Muscle layer of duodenum (tissue), 2 donors: ENCODE measurements around the gene CDK4.
"Not testable (repeated sequence)": the region's sequence is repeated elsewhere in the genome, so short reads cannot be mapped to it uniquely, and the experiment has no call there.

Experiments
- H3K27ac ChIP-seq: one replicate; pipeline ENCODE4 v1.7.0; 2013; ENCODE audit warnings: mild to moderate bottlenecking, low read length
- H3K27me3 ChIP-seq: one replicate; pipeline ENCODE4 v1.7.0; 2013; ENCODE audit warnings: low read depth, mild to moderate bottlenecking, control low read depth, low read length
- H3K36me3 ChIP-seq, 2 donors: one replicate each; pipeline ENCODE4 v1.7.0; 2013; ENCODE audit warnings: low read length in 2 of 2, control low read depth in 1 of 2, mild to moderate bottlenecking in 1 of 2; ENCODE audit not compliant: insufficient read depth in 2 of 2, control insufficient read depth in 1 of 2
- H3K4me1 ChIP-seq, 2 donors: one replicate each; pipeline ENCODE4 v1.7.0; 2013; ENCODE audit warnings: low read length in 2 of 2, mild to moderate bottlenecking in 2 of 2, control low read depth in 1 of 2, moderate library complexity in 1 of 2; ENCODE audit not compliant: insufficient read depth in 2 of 2, control insufficient read depth in 1 of 2
- H3K4me3 ChIP-seq, 2 donors: one replicate each; pipeline ENCODE4 v1.7.0; 2013; ENCODE audit warnings: low read length in 2 of 2, low read depth in 1 of 2, mild to moderate bottlenecking in 1 of 2
- H3K9me3 ChIP-seq, 2 donors: one replicate each; pipeline ENCODE4 v1.7.0; 2013; ENCODE audit warnings: low read length in 2 of 2, control low read depth in 1 of 2, mild to moderate bottlenecking in 1 of 2; ENCODE audit not compliant: control insufficient read depth in 1 of 2
- donor health status: healthy.

CDK4 gene

GRCh38 chr12:57781244-57781643 lies 29.1 kb upstream of the CDK4 start:
- no peak overlapping the region for H3K27ac ChIP-seq
- H3K4me1 ChIP-seq, result peaks cover 0 to 16% of the 10 kb centered on the region in 2 donors
- peaks cover 5 to 8% of the 10 kb centered on the region in 2 donors for H3K36me3 ChIP-seq
- no peaks in the 10 kb centered on the region for H3K9me3 ChIP-seq
- no peaks in the 10 kb centered on the region for H3K27me3 ChIP-seq
- no peak overlapping the region for H3K4me3 ChIP-seq

GRCh38 chr12:57780284-57780897 lies 28.3 kb upstream of the CDK4 start:
- no peak overlapping the region for H3K4me3 ChIP-seq
- no peak overlapping the region for H3K27ac ChIP-seq
- peaks cover 0 to 3% of the 10 kb centered on the region in 2 donors for H3K36me3 ChIP-seq
- peaks cover 0 to 16% of the 10 kb centered on the region in 2 donors for H3K4me1 ChIP-seq
- no peaks in the 10 kb centered on the region for H3K9me3 ChIP-seq
- H3K27me3 ChIP-seq, result no peaks in the 10 kb centered on the region

GRCh38 chr12:57779736-57780135 lies 27.6 kb upstream of the CDK4 start:
- no peak overlapping the region for H3K4me3 ChIP-seq
- peaks cover 0 to 16% of the 10 kb centered on the region in 2 donors for H3K4me1 ChIP-seq
- H3K27ac ChIP-seq, result no peak overlapping the region
- no peaks in the 10 kb centered on the region for H3K9me3 ChIP-seq
- peaks cover 0 to 3% of the 10 kb centered on the region in 2 donors for H3K36me3 ChIP-seq
- no peaks in the 10 kb centered on the region for H3K27me3 ChIP-seq

GRCh38 chr12:57777911-57778310 lies 25.8 kb upstream of the CDK4 start:
- H3K4me1 ChIP-seq, result peaks cover 0 to 9% of the 10 kb centered on the region in 2 donors
- peaks cover 0 to 3% of the 10 kb centered on the region in 2 donors for H3K36me3 ChIP-seq
- no peaks in the 10 kb centered on the region for H3K27me3 ChIP-seq
- H3K27ac ChIP-seq, result no peak overlapping the region
- H3K4me3 ChIP-seq, result no peak overlapping the region
- no peaks in the 10 kb centered on the region for H3K9me3 ChIP-seq

- Histone ChIP-seq H3K36me3 (peaks cover 0 to 3% of the 10 kb centered on the region in 2 donors), H3K4me1 (peaks cover 0 to 9% of the 10 kb centered on the region in 2 donors), H3K27me3 (no peaks in the 10 kb centered on the region), H3K27ac (no peak overlapping the region), H3K9me3 (no peaks in the 10 kb centered on the region), H3K4me3 (no peak overlapping the region)
These were observed 25.3 kb upstream of the CDK4 start for GRCh38 chr12:57777367-57777766.

GRCh38 chr12:57776247-57776587 lies 24.1 kb upstream of the CDK4 start:
- peaks cover 0 to 12% of the 10 kb centered on the region in 2 donors for H3K4me1 ChIP-seq
- no peak overlapping the region for H3K4me3 ChIP-seq
- no peaks in the 10 kb centered on the region for H3K9me3 ChIP-seq
- H3K27ac ChIP-seq, result no peak overlapping the region
- peaks cover 0 to 3% of the 10 kb centered on the region in 2 donors for H3K36me3 ChIP-seq
- no peaks in the 10 kb centered on the region for H3K27me3 ChIP-seq

- no peaks in the 10 kb centered on the region for H3K27me3 ChIP-seq
- H3K36me3 ChIP-seq, result peaks cover 0 to 3% of the 10 kb centered on the region in 2 donors
- H3K4me1 ChIP-seq, result peaks cover 0 to 17% of the 10 kb centered on the region in 2 donors
These were observed 23.6 kb upstream of the CDK4 start for GRCh38 chr12:57775563-57776246.

GRCh38 chr12:57775044-57775443 lies 22.9 kb upstream of the CDK4 start:
- peaks cover 0 to 3% of the 10 kb centered on the region in 2 donors for H3K36me3 ChIP-seq
- no peak overlapping the region for H3K4me3 ChIP-seq
- no peaks in the 10 kb centered on the region for H3K9me3 ChIP-seq

More at GRCh38 chr12:57775563-57776246, 23.6 kb upstream of the CDK4 start:
- Histone ChIP-seq H3K9me3 (no peaks in the 10 kb centered on the region), H3K27ac (no peak overlapping the region), H3K4me3 (no peak overlapping the region)

GRCh38 chr12:57774634-57775033 lies 22.5 kb upstream of the CDK4 start:
- not testable (repeated sequence) for H3K27ac ChIP-seq, H3K9me3 ChIP-seq, H3K36me3 ChIP-seq, H3K4me3 ChIP-seq, H3K27me3 ChIP-seq
- peaks cover 0 to 17% of the 10 kb centered on the region in 2 donors for H3K4me1 ChIP-seq

More at GRCh38 chr12:57775044-57775443, 22.9 kb upstream of the CDK4 start:
- no peak overlapping the region for H3K27ac ChIP-seq
- H3K4me1 ChIP-seq, result peaks cover 0 to 17% of the 10 kb centered on the region in 2 donors
- H3K27me3 ChIP-seq, result no peaks in the 10 kb centered on the region

GRCh38 chr12:57772429-57773322 lies 20.6 kb upstream of the CDK4 start, which contains the start of gene EEF1AKMT3:
EEF1AKMT3 (plus strand) TSS chr12:57772614; CDS start chr12:57772725, 111 bp downstream.
- Histone ChIP-seq H3K27ac (peak within 1 kb of the TSS; percentile 95), H3K36me3 (peaks cover 4 to 10% of the 10 kb centered on the region in 2 donors), H3K4me3 (peak within 1 kb of the TSS; percentile 91 to 95), H3K4me1 (peaks cover 0 to 17% of the 10 kb centered on the region in 2 donors), H3K9me3 (no peaks in the 10 kb centered on the region), H3K27me3 (no peaks in the 10 kb centered on the region)

GRCh38 chr12:57771873-57772428 lies 19.8 kb upstream of the CDK4 start, which contains the start of gene METTL1:
METTL1 (minus strand) TSS chr12:57772105; CDS start chr12:57772083, 22 bp downstream.
- Histone ChIP-seq H3K4me1 (peaks cover under 1 to 19% of the 10 kb centered on the region in 2 donors), H3K27me3 (peaks cover under 1% of the 10 kb centered on the region), H3K4me3 (peak within 1 kb of the TSS; percentile 91 to 95), H3K9me3 (no peaks in the 10 kb centered on the region), H3K36me3 (peaks cover 4 to 10% of the 10 kb centered on the region in 2 donors), H3K27ac (peak within 1 kb of the TSS; percentile 95)
